A549 (cell line): ENCODE data around the gene DTD2. TPM values are rescaled to one million over a fixed set of nuclear protein-coding genes. Genes with fewer than 3 reads are reported as not detected.

Experiments
- ATAC-seq, 2 experiments: fragments of 200-7000 bp in 1 of 2; fragments of >200 bp in 1 of 2; cut with Nextera tagmentation in 1 of 2; cut with Tn5 transposase in 1 of 2; 3 replicates each; pipeline versions ENCODE4 v1.8.0 to v1.9.1; 2018 to 2020; ENCODE audit warnings: mild to moderate bottlenecking in 1 of 2, moderate library complexity in 1 of 2
- CTCF ChIA-PET: fragments of 300-600 bp; sonication (Branson Sonifier 250); formaldehyde crosslinking; extraction: SDS; loops from one replicate; lab custom pipeline; 2021; ENCODE audit warnings: antibody characterized with exemption, inconsistent platforms; lab: Yijun Ruan, JAX
- POLR2A ChIA-PET: fragments of 350-600 bp; formaldehyde crosslinking; extraction: SDS; loops from one replicate; lab custom pipeline; 2021; ENCODE audit warnings: antibody characterized with exemption, inconsistent platforms; lab: Yijun Ruan, JAX
- DNase-seq, 2 experiments: peaks; one replicate each; pipeline versions ENCODE4 v3.0.0 to v3.0.0-alpha.2; 2011 to 2016; ENCODE audit warnings: low read depth in 1 of 2, low spot score in 1 of 2
- FAIRE-seq: peaks from 2 replicates; lab custom pipeline; 2011; peaks lifted over from hg19 to GRCh38; lab: Jason Lieb, UNC
- H3K27ac ChIP-seq, 2 experiments: fragments of >200 bp; sonication (Bioruptor Twin); formaldehyde crosslinking; 3 replicates each; pipeline ENCODE4 v1.5.1; 2016 to 2017
- H3K4me1 ChIP-seq: fragments of >200 bp; sonication (Bioruptor Twin); formaldehyde crosslinking; 3 replicates; pipeline ENCODE4 v1.6.1; 2016
- H3K4me2 ChIP-seq: fragments of >200 bp; sonication (Bioruptor Twin); formaldehyde crosslinking; 3 replicates; pipeline ENCODE4 v1.6.1; 2016
- H3K4me3 ChIP-seq: fragments of >200 bp; sonication (Bioruptor Twin); formaldehyde crosslinking; 3 replicates; pipeline ENCODE4 v1.5.1; 2016
- H3K9me3 ChIP-seq: fragments of >200 bp; sonication (Bioruptor Twin); formaldehyde crosslinking; 3 replicates; pipeline ENCODE4 v1.6.1; 2016
- CBX2 ChIP-seq: fragments of 200-600 bp; sonication (generic); IDR thresholded peaks from 2 replicates; pipeline ENCODE4 v1.6.1; 2016; ENCODE audit warnings: low read depth, mild to moderate bottlenecking, borderline replicate concordance
- CEBPB ChIP-seq, 2 experiments: fragments of >200 bp in 1 of 2; sonication (Bioruptor Twin) in 1 of 2; formaldehyde crosslinking in 1 of 2; IDR thresholded peaks; 2 replicates each; pipeline ENCODE4 v1.6.1; 2012 to 2016
- FOSB ChIP-seq: fragments of 250-450 bp; sonication (Bioruptor Pico); IDR thresholded peaks from 2 replicates; pipeline ENCODE4 v1.5.0; 2020; ENCODE audit warnings: mild to moderate bottlenecking, moderate library complexity
- HDAC2 ChIP-seq: fragments of 200-600 bp; sonication (generic); IDR thresholded peaks from 2 replicates; pipeline ENCODE4 v1.6.1; 2016
- HEYL ChIP-seq: fragments of 250-450 bp; sonication (Bioruptor Pico); IDR thresholded peaks from 2 replicates; pipeline ENCODE4 v1.8.0; 2021; ENCODE audit warnings: mild to moderate bottlenecking, moderate library complexity
- HOXB5 ChIP-seq: fragments of 250-450 bp; sonication (Bioruptor Pico); IDR thresholded peaks from 2 replicates; pipeline ENCODE4 v1.5.0; 2020; ENCODE audit warnings: mild to moderate bottlenecking, moderate library complexity
- JUN ChIP-seq, 2 experiments: fragments of >200 bp; sonication (Bioruptor Twin); formaldehyde crosslinking; IDR thresholded peaks; 2 replicates in 1 of 2; 3 replicates in 1 of 2; pipeline ENCODE4 v1.6.1; 2016 to 2017
- KDM1A ChIP-seq: fragments of 200-600 bp; sonication (generic); IDR thresholded peaks from 2 replicates; pipeline ENCODE4 v1.6.1; 2016; ENCODE audit warnings: low read depth, mild to moderate bottlenecking
- MAFK ChIP-seq: fragments of 450-650 bp; IDR thresholded peaks from 2 replicates; pipeline ENCODE4 v1.6.1; 2014; ENCODE audit not compliant: partially characterized antibody
- MAZ ChIP-seq: fragments of 150-350 bp; IDR thresholded peaks from 2 replicates; pipeline ENCODE4 v1.6.1; 2014; ENCODE audit warnings: antibody characterized with exemption, low read depth, low read length, borderline replicate concordance
- NPAS2 ChIP-seq: fragments of 250-450 bp; sonication (Bioruptor Pico); IDR thresholded peaks from 2 replicates; pipeline ENCODE4 v1.8.0; 2022; ENCODE audit warnings: mild to moderate bottlenecking, moderate library complexity, borderline replicate concordance
- PHF8 ChIP-seq: fragments of 200-600 bp; sonication (generic); IDR thresholded peaks from 2 replicates; pipeline ENCODE4 v1.6.1; 2016; ENCODE audit warnings: low read depth, mild to moderate bottlenecking, antibody characterized with exemption, moderate library complexity, borderline replicate concordance
- POLR2AphosphoS2 ChIP-seq: conservative IDR thresholded peaks from 2 replicates; pipeline ENCODE4 v1.6.1; 2012; ENCODE audit warnings: low read length, improper control_type of control experiment, inconsistent platforms
- RAD21 ChIP-seq, 2 experiments: fragments of >200 bp in 1 of 2; sonication (Bioruptor Twin) in 1 of 2; formaldehyde crosslinking in 1 of 2; IDR thresholded peaks in 1 of 2; conservative IDR thresholded peaks in 1 of 2; 2 replicates in 1 of 2; 3 replicates in 1 of 2; pipeline ENCODE4 v1.6.1; 2012 to 2018; ENCODE audit warnings: inconsistent platforms in 1 of 2
- RCOR1 ChIP-seq: fragments of 150-350 bp; IDR thresholded peaks from 2 replicates; pipeline ENCODE4 v1.6.1; 2014; ENCODE audit warnings: antibody characterized with exemption, low read length, low read depth
- RFX5 ChIP-seq: fragments of 450-650 bp; IDR thresholded peaks from 2 replicates; pipeline ENCODE4 v1.7.1; 2014; ENCODE audit warnings: antibody characterized with exemption, mild to moderate bottlenecking, moderate library complexity
- RNF2 ChIP-seq: fragments of 200-600 bp; sonication (generic); IDR thresholded peaks from 2 replicates; pipeline ENCODE4 v1.6.1; 2016; ENCODE audit warnings: low read depth, mild to moderate bottlenecking, antibody characterized with exemption, moderate library complexity, borderline replicate concordance
- SMC3 ChIP-seq: fragments of >200 bp; sonication (Bioruptor Twin); formaldehyde crosslinking; IDR thresholded peaks from 3 replicates; pipeline ENCODE4 v1.6.1; 2018; ENCODE audit warnings: inconsistent platforms
- ZC3H11A ChIP-seq: fragments of 450-650 bp; IDR thresholded peaks from 2 replicates; pipeline ENCODE4 v1.6.1; 2014; ENCODE audit warnings: antibody characterized with exemption, mild to moderate bottlenecking
- WGBS: methylation state at CpG from one replicate; pipeline ENCODE4 v1.1.6; 2017; ENCODE audit errors: missing lambda C conversion rate; 5-methylcytosine and 5-hydroxymethylcytosine counted together
- polyA plus RNA-seq, 4 experiments: library from polyadenylated mRNA; depleted of rRNA in 3 of 4; stranded (reverse); fragments of >200 nt; fragmentation: RNase III in 1 of 4; extraction: RNeasy Plus Mini Kit Qiagen cat#74134 plus additional on column Dnase treatment in 1 of 4; gene quantifications; 2 replicates in 3 of 4; 3 replicates in 1 of 4; pipeline ENCODE4 v1.2.3, GENCODE V29; 2011 to 2017
- TF ChIP-seq, protein P1 (sequence below): IDR thresholded peaks from 2 replicates; pipeline ENCODE4 v1.6.1; 2012
- TF ChIP-seq, protein P2 (sequence below): IDR thresholded peaks from 2 replicates; pipeline ENCODE4 v1.6.1; 2012; ENCODE audit warnings: low read depth, borderline replicate concordance
- TF ChIP-seq, protein P3 (sequence below): fragments of >200 bp; sonication (Bioruptor Twin); formaldehyde crosslinking; IDR thresholded peaks from 3 replicates; pipeline ENCODE4 v1.6.1; 2016
- TF ChIP-seq, protein P4 (sequence below): fragments of >200 bp; sonication (Bioruptor Twin); formaldehyde crosslinking; IDR thresholded peaks from 3 replicates; pipeline ENCODE4 v1.5.1; 2016
- TF ChIP-seq, protein P5 (sequence below): fragments of 150-350 bp; IDR thresholded peaks from 2 replicates; pipeline ENCODE4 v1.6.1; 2014; ENCODE audit warnings: low read depth, mild to moderate bottlenecking, low read length
- TF ChIP-seq, protein P6 (sequence below): fragments of 250-450 bp; sonication (Bioruptor Pico); IDR thresholded peaks from 2 replicates; pipeline ENCODE4 v1.5.0; 2020; ENCODE audit warnings: low read depth, mild to moderate bottlenecking, moderate library complexity

DTD2 gene
- polyA plus RNA-seq, 2 of the 4 experiments (the other 2 are of a cell fraction) = 28.5 to 39.5 TPM

DNA sequence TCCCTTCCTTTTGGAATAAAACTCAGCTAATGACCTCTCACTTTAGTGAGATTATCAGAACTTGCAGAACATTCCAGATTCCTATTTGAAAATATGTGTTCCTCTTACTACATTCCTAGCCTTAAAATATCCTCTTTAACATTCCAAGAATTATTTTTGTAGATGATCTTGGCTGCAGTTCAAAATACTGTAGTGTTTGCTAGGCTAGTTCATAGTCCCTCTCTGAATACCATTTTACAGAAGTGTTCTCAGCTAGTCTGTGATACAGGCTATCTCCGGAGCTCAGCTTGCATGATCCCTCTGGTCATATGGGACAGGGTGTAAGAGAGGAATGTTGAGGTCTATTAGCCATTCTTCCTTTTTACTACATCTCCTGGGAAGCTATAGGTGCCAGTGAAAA is 48.1 kb upstream of the DTD2 start (continued):
- TF ChIP-seq KDM1A (no peak), JUN (IDR thresholded peaks at IDR 0.05) (no peak), RCOR1 (no peak), CEBPB (IDR thresholded peaks at IDR 0.05) (no peak)

DNA sequence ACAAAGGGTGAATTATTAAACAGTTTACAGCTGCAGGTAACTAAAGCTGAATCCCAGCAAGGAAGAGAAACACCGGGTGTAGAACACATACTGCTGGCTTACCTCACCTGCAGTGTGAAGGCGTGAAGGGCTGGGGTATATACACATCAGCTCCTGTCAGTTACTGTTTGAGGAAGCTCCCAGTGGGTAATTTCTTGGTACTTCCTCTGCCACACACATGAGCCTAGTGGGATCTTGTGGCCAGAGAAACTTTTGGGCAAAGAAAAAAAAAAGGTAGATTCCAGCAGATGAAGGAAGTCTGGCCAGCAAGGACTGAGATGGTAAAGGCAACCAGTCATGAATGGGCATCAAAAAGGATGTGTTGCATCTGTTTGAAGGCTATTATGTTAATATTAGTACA is 44.6 kb upstream of the DTD2 start:
- H3K4me2 ChIP-seq = no peak overlapping the region
- DNase-seq = no peak
- POLR2A ChIA-PET = no interaction called here
- TF ChIP-seq RAD21 (conservative IDR thresholded peaks at IDR 0.05 in 1 of 2, IDR thresholded peaks at IDR 0.05 in 1 of 2) (no peak), HEYL (CRISPR knock-in tag) (no peak), SMC3 (no peak), PHF8 (no peak), RFX5 (no peak), HDAC2 (no peak)
- TF ChIP-seq, protein P1, sequence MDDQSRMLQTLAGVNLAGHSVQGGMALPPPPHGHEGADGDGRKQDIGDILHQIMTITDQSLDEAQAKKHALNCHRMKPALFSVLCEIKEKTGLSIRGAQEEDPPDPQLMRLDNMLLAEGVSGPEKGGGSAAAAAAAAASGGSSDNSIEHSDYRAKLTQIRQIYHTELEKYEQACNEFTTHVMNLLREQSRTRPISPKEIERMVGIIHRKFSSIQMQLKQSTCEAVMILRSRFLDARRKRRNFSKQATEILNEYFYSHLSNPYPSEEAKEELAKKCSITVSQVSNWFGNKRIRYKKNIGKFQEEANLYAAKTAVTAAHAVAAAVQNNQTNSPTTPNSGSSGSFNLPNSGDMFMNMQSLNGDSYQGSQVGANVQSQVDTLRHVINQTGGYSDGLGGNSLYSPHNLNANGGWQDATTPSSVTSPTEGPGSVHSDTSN = no peak
- TF ChIP-seq, protein P2, sequence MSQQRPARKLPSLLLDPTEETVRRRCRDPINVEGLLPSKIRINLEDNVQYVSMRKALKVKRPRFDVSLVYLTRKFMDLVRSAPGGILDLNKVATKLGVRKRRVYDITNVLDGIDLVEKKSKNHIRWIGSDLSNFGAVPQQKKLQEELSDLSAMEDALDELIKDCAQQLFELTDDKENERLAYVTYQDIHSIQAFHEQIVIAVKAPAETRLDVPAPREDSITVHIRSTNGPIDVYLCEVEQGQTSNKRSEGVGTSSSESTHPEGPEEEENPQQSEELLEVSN = no peak
- TF ChIP-seq, all 56 proteins: peak for 0
- no peaks in the 10 kb centered on the region for H3K9me3 ChIP-seq
- no peak for ATAC-seq
- H3K4me1 ChIP-seq = no peaks in the 10 kb centered on the region
- 59% methylated on average over 2 of the region's 2 CpGs for WGBS
- no peak overlapping the region for H3K4me3 ChIP-seq
- no peak overlapping the region for H3K27ac ChIP-seq
- CTCF ChIA-PET = interaction anchor here (1.4 to 1.5 kb wide), 2 partner anchors 8 to 10 kb away, joined by 4 to 7 read pairs; no protein-coding TSS in a partner anchor
- FAIRE-seq = no peak

DNA sequence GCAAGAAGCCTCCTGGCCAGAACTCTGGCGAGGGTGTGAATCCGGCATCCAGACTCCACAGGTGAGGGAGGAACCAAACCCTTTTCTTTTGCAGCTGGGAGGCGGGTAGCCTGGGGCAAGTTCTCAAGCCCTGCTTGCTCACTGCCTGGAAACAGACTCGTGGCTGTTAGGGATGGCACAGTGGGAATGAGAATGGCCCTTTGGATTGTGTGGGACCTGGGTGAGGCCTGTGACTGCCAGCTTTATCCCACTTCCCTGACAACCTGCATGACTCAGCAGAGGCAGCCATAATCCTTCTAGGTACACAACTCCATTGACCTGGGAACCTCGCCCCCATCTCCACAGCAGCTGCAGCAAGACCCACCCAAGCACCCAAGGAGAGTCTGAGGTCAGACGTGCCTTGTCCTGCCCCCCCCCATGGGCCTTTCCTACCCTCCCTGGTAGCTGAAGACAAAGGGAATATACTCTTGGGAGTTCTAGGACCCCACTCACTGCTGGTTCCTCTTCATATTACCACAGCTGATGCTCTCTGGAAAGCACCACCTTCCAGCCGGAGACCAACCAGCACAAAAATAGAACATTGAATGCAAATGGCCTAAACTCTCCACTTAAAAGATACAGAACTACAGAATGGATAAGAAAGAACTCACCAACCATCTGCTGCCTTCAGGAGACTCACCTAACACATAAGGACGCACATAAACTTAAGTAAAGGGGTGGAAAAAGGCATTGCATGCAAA is 35.6 kb upstream of the DTD2 start:
- Histone ChIP-seq H3K27ac (peak overlapping the region in 1 of 2 experiments; percentile 58; a peak in 3 of 6 replicates), H3K4me1 (no peaks in the 10 kb centered on the region), H3K4me3 (no peak overlapping the region), H3K4me2 (no peak overlapping the region), H3K9me3 (no peaks in the 10 kb centered on the region)
- WGBS = 75% methylated on average over 8 of the region's 8 CpGs
- peak in 1 of 2 experiments; percentile 7 for DNase-seq
- CTCF ChIA-PET = interaction anchor here (1.0 to 1.4 kb wide), 4 partner anchors 18 to 1067 kb away, joined by 3 to 5 read pairs (median 3); no protein-coding TSS in a partner anchor
- TF ChIP-seq, protein P3, sequence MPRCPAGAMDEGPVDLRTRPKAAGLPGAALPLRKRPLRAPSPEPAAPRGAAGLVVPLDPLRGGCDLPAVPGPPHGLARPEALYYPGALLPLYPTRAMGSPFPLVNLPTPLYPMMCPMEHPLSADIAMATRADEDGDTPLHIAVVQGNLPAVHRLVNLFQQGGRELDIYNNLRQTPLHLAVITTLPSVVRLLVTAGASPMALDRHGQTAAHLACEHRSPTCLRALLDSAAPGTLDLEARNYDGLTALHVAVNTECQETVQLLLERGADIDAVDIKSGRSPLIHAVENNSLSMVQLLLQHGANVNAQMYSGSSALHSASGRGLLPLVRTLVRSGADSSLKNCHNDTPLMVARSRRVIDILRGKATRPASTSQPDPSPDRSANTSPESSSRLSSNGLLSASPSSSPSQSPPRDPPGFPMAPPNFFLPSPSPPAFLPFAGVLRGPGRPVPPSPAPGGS = no peak
- TF ChIP-seq NPAS2 (CRISPR knock-in tag) = no peak
- peak; percentile 41 for TF ChIP-seq MAFK
- POLR2A ChIA-PET = no interaction called here
- FAIRE-seq = no peak
- ATAC-seq = no peak

DNA sequence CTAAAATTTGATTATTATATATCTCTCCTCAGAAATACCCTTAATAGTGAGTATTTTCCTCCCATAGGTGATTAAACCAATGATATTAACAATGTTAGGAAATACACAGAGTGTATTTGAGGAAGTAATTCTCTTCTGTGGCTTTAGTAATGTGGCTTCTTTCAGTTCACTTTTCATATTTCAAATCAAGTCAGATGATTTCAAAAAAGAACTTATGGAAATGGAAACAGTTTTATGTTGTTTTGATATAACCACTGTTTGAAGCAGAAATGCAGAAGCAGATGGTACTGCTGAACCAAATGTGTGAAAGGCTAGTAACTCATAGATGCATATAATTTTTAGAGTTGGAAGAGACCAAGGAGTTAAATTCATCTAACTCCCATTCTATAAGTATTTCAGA is 32.4 kb upstream of the DTD2 start:
- DNase-seq (no peak), ATAC-seq (no peak), FAIRE-seq (peak; percentile 18)
- Histone ChIP-seq H3K9me3 (no peaks in the 10 kb centered on the region), H3K4me3 (no peak overlapping the region), H3K4me1 (no peaks in the 10 kb centered on the region), H3K27ac (no peak overlapping the region), H3K4me2 (no peak overlapping the region)
- TF ChIP-seq, protein P4, sequence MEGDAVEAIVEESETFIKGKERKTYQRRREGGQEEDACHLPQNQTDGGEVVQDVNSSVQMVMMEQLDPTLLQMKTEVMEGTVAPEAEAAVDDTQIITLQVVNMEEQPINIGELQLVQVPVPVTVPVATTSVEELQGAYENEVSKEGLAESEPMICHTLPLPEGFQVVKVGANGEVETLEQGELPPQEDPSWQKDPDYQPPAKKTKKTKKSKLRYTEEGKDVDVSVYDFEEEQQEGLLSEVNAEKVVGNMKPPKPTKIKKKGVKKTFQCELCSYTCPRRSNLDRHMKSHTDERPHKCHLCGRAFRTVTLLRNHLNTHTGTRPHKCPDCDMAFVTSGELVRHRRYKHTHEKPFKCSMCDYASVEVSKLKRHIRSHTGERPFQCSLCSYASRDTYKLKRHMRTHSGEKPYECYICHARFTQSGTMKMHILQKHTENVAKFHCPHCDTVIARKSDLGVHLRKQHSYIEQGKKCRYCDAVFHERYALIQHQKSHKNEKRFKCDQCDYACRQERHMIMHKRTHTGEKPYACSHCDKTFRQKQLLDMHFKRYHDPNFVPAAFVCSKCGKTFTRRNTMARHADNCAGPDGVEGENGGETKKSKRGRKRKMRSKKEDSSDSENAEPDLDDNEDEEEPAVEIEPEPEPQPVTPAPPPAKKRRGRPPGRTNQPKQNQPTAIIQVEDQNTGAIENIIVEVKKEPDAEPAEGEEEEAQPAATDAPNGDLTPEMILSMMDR = no peak
- TF ChIP-seq POLR2AphosphoS2 (no peak), FOSB (CRISPR knock-in tag) (no peak), RNF2 (no peak), MAZ (no peak), CBX2 (no peak), ZC3H11A (no peak), HOXB5 (CRISPR knock-in tag) (no peak)
- TF ChIP-seq, protein P5, sequence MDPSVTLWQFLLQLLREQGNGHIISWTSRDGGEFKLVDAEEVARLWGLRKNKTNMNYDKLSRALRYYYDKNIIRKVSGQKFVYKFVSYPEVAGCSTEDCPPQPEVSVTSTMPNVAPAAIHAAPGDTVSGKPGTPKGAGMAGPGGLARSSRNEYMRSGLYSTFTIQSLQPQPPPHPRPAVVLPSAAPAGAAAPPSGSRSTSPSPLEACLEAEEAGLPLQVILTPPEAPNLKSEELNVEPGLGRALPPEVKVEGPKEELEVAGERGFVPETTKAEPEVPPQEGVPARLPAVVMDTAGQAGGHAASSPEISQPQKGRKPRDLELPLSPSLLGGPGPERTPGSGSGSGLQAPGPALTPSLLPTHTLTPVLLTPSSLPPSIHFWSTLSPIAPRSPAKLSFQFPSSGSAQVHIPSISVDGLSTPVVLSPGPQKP = no peak
- TF ChIP-seq, protein P6, sequence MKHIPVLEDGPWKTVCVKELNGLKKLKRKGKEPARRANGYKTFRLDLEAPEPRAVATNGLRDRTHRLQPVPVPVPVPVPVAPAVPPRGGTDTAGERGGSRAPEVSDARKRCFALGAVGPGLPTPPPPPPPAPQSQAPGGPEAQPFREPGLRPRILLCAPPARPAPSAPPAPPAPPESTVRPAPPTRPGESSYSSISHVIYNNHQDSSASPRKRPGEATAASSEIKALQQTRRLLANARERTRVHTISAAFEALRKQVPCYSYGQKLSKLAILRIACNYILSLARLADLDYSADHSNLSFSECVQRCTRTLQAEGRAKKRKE (CRISPR knock-in tag) = no peak
- ChIA-PET CTCF (interaction anchor here (1.5 kb wide), 1 partner anchor 765 kb away, joined by 3 read pairs; no protein-coding TSS in a partner anchor), POLR2A (no interaction called here)
